Inferior parietal cortex (tissue), 1 donor: ENCODE data around the gene CCDC85C.
A peak's percentile ranks its signal among the peaks of the same experiment; 100 is the strongest.

Experiments used
- DNase-seq: peaks from one replicate; pipeline ENCODE4 v3.0.0-alpha.2; 2016; ENCODE audit errors: extremely low spot score

The CCDC85C gene

DNA sequence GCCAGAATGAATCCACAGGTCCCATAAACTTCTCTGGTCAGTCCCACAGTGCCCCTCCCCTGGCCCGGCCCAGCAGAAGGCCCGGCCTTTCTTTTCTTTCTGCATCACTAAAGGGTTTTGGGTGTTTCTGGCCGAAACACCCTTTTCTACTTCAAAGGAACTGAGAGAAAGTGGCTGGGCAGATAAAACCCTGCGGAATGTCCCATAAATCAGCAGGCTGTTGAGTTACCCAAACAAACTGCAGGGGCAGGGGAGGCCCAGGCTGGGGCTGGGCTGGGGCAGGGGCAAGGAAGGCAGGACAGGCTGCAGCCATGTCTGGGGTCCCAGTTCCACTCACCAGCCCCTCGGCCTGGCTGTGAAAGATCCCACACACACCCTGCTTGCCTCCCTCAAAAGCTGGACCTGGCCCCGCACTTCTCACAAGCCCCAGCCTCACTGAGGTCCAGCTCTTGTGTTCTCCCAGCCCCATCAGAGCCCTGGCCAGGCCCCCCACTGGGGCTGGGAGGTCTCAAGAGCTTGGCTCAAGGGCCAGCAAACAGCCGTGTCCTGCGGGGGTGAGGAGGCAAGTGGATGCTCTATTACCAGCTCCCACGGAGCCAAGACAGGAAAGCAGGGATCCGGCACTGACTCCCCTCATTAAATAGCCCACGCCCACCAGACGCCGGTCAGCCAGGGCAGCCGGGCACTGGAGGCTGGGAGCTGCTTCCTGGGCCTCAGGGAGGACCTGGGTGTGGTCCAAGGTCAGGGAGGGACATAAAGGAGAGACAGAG is 80.9 kb downstream of the CCDC85C start:
- no peak for DNase-seq

GRCh38 chr14:99522457-99522891 is 81.5 kb downstream of the CCDC85C start:
- DNase-seq, result no peak

- DNase-seq, result no peak
Observed at GRCh38 chr14:99522025-99522401, 82.0 kb downstream of the CCDC85C start.

- no peak for DNase-seq
Observed at GRCh38 chr14:99521176-99522024, 82.6 kb downstream of the CCDC85C start.

DNA sequence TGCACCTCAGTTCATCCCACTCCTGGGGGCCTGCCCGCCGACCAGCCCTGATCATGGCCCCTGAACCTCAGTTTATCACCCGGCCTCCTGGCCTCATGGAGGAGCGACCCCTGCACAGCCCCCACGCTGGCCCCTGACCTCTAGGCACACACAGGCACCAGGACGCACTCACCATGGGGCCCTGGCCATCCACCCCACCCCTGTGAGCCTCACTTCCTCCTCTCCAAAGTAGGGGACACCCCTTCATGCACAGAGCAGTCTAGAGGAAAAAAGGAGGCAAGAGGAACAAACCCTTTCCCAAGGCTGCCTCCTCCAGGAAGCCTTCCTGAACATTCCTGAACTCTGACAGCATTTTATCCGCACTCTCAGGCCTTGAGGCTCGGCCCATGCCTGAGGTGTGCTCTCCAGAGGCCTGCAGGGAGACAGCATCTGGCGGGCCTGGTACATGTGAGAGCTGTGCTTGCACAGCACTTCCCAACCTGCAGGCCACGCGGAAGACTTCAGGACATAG is 83.4 kb downstream of the CCDC85C start:
- no peak for DNase-seq

GRCh38 chr14:99519931-99520421 is 84.0 kb downstream of the CCDC85C start:
- no peak for DNase-seq

- no peak for DNase-seq
Observed at GRCh38 chr14:99519347-99519881, 84.6 kb downstream of the CCDC85C start.

GRCh38 chr14:99518441-99519346 is 85.3 kb downstream of the CCDC85C start:
- DNase-seq, result peak; percentile 70

GRCh38 chr14:99517643-99518381 is 86.2 kb downstream of the CCDC85C start:
- no peak for DNase-seq

GRCh38 chr14:99516871-99517642 is 87.0 kb downstream of the CCDC85C start:
- DNase-seq, result no peak

GRCh38 chr14:99516156-99516870 is 87.7 kb downstream of the CCDC85C start:
- no peak for DNase-seq

DNA sequence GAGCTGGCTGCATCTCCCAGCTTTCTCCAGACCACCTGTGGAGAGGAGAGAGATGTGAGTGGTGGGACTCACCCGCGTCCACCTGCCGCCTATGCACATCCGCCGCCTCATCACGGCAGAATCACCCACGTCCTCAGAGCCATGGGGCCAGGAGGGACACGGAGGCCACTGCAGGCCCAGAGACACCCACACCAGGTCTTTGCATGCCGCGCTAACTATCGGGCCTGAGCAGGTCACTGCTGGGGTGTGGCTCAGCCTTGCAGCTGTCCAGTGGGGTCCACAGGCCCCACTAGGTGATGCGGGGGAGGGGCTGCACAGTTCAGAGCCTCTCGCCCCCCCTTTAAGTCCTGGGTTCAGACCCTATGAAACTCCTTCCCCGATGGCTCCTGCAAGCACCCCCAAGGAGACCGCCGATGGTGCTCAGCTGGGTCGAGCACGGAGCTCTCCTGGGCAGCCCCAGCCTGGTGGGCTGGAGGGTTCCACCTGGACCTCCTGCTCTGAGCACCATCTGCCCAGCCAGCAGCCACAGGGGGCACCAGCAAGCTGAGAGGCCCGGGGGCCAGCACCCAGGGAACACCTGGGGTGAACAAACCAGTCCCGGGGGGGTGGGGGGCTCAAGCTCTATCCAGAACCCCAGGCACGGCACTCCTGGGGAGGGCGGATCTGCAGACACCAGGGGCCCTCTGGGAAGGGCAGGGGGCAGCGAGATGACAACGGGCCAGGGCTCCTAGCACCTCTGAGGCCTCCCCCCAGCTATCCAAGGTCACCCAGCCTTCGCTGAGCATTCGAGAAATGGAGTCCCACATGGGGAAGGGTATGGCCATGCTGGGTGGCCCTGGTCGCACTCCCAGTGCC is 88.5 kb downstream of the CCDC85C start:
- no peak for DNase-seq

DNA sequence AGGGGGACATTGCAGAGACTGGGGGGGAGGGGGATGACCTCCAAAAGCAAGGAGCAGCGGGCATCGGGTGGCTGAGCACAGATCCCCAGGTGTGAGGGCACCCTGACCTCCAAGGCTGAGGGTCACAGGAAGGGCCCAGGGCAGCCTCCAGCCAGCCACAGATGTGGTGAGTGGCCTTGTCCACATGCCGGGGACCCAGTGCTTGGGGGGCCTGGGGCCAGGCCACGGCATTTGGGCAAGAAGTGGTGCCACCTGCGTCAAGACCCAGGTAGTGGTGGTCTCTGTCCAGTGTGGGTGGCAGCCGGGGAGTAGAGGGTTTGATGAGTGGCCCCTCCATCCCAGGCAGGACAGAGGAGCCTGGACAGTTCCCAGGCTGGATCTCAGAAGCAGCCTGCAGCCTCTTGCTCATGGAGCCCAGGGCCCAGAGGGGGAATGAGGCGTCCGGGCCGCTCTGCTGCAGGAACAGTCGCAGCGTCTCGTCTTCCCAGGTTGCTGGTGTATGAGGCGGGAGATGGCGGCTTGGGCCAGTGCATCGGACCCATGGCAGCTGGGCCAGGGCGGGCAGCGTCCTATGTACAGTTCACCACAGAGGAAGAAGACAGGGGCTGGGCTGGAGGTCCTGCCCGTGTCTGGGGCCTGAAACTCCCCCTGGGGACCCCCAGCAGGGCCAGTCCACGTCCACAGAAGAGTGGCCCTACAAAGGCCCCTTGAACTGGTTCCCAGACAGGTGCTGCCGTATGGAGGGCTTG is 89.3 kb downstream of the CCDC85C start:
- DNase-seq, result no peak

GRCh38 chr14:99513946-99514551 is 90.0 kb downstream of the CCDC85C start:
- no peak for DNase-seq

DNA sequence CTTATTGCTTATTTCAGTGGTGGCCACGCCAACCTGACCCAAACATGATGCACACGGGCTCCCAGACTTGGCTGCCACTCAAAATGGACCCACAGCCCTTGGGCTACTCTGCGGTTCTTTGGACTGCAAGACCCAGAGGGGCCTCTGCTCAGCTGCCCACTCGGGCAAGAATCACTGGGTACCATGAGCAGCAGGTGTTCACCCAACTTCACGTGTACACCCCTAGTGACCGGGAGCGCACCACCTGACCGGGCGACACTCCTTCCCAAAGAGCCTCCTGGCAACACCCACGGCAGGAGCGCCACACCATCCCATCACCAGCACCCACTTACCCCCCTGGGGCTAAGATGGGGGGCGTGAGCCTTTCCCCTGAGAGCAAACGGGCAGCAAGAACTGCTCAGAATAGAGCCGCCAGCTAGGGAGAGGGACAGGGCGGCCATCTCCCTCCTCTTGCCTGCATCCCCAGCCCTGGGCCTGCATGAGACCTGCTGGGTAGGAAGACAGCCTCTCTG is 90.8 kb downstream of the CCDC85C start:
- no peak for DNase-seq

- no peak for DNase-seq
Observed at GRCh38 chr14:99512571-99513182, 91.3 kb downstream of the CCDC85C start.
